Activated T-helper 1 cell treated with anti-CD3 and anti-CD28 coated beads, Interleukin-12 subunit alpha, Interleukin-12 subunit beta, Interleukin-2, Interleukin-4 antibody, amounts not matched to agents 30 ng/mL and 10 ng/mL and 1 ng/mL, durations not matched to agents 14 hours and 24 hours and 36 hours (primary cell): ENCODE data around the gene PGC. TPM values are rescaled to one million over a fixed set of nuclear protein-coding genes. Genes with fewer than 3 reads are reported as not detected.

Experiments
- DNase-seq: peaks from one replicate; pipeline ENCODE4 v3.0.0; 2021; ENCODE audit warnings: low spot score
- H3K27ac Mint-ChIP-seq: one replicate; pipeline ENCODE4 v1.8.0; 2021; ENCODE audit warnings: mild to moderate bottlenecking, mixed read lengths
- H3K27me3 Mint-ChIP-seq: one replicate; pipeline ENCODE4 v1.8.0; 2022; ENCODE audit warnings: mild to moderate bottlenecking, moderate library complexity, mixed read lengths; ENCODE audit not compliant: insufficient read depth
- H3K36me3 Mint-ChIP-seq: one replicate; pipeline ENCODE4 v1.8.0; 2021; ENCODE audit warnings: low read depth, mixed read lengths
- H3K4me1 Mint-ChIP-seq: one replicate; pipeline ENCODE4 v1.8.0; 2021; ENCODE audit warnings: low read depth, mixed read lengths
- H3K4me3 Mint-ChIP-seq: one replicate; pipeline ENCODE4 v1.8.0; 2021; ENCODE audit warnings: mild to moderate bottlenecking, moderate library complexity, mixed read lengths
- H3K9me3 Mint-ChIP-seq: one replicate; pipeline ENCODE4 v1.8.0; 2021; ENCODE audit warnings: mixed read lengths
- intact Hi-C: fragments of 100-400 bp; cut with micrococcal nuclease; formaldehyde crosslinking; loops from one replicate; pipeline ENCODE4 v1.15.1; 2024
- total RNA-seq: library from RNA; stranded (reverse); gene quantifications from 2 replicates; pipeline ENCODE4 v1.2.3, GENCODE V29; 2022

PGC gene
- 0.60 TPM in 1 of 2 replicates, not detected in the other for total RNA-seq

DNA sequence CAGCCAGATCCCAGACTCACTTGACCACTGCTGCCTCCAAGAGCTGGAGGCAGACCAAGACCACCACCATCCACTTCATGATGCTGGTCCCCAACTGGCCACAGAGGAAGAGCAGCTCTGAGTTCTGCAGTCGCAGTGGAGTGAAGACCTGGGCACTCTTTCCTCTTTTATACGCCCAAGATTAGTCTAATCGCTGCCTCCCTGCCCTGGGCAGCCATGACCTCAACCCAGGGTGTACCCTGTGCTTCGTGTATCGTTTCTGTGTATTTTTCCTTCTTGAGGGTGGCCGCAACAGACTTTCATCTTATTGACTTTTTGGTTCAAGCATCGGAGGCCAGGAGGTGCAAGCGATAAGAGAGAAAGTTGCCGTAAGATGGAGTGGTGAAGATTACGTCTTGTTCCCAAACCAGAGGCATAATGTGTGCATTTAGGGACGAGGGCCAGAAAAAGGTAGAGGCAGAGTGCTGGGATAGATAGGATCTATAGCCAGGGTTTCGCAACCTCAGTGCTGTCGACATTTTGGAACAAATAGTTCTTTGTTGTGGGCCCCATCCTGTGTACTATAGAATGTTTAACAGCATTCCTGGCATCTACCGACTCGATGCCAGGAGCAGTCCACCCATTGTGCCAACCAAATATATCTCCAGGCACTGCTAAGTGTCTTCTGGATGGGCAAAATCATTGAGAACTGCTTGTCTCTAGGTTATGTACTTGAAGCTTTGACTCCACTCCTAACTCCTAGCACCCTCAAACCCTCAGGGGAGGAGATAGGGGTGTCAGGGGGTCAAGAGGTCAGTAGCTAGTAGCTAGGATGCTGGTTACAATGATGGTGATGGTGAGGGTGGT lies at the start of gene PGC:
Gene PGC, minus strand, starts transcription at position 142 of the 846 bp plus-strand sequence. Its CDS starts 63 bp downstream, at position 79.
- intact Hi-C loops = no loop called here
- Mint-ChIP-seq H3K4me3 (no peak within 1 kb of the TSS), H3K4me1 (no peaks in the 10 kb centered on the region), H3K36me3 (no peaks in the 10 kb centered on the region), H3K27me3 (peaks cover 3% of the 10 kb centered on the region), H3K9me3 (no peaks in the 10 kb centered on the region), H3K27ac (no peak within 1 kb of the TSS)
- no peak for DNase-seq

DNA sequence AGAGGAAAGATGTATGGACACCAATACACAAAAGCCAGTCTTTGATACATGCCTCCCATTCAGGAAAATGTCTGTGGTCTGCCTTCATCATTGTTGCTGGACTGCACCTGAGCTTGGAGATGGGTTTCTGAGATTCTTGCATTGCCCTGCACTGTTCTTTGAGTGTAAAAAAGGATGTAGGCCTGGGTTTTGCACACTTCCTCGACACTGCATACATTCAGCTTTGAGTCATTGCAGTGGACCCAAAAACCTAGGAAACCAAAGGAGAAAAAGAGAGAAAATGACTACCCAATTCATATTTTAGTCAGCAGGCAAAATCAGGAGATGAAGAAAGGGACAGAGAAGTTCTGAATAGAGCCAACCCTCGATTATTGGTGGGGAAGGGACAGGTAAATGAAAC lies 49.3 kb upstream of the PGC start:
- H3K4me3 Mint-ChIP-seq = no peak overlapping the region
- no peaks in the 10 kb centered on the region for H3K4me1 Mint-ChIP-seq
- H3K9me3 Mint-ChIP-seq = no peaks in the 10 kb centered on the region
- no peak for DNase-seq
- peaks cover 17% of the 10 kb centered on the region for H3K36me3 Mint-ChIP-seq
- H3K27ac Mint-ChIP-seq = no peak overlapping the region
- intact Hi-C loops = no loop called here
- H3K27me3 Mint-ChIP-seq = no peaks in the 10 kb centered on the region

DNA sequence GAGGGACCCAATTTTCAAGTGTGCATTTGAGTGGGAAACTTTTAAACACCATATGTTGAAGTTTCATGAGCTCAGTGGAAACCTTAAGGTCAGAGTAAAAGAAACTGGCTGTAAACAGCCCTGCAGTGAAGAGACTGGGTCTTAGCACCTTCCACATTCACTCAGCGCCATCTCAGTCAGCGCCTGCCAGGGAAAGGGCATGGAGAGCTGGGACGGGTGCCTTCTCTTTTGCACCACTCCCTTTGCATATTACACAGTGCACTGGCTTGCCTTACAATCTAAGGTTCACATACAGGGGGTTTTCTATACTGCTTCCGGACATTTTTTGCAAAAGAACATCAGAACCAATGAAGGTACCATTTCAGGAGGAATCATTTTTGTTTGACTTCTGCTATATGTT lies 44.8 kb upstream of the PGC start:
- H3K27me3 Mint-ChIP-seq = peaks cover 1% of the 10 kb centered on the region
- peaks cover 17% of the 10 kb centered on the region for H3K4me1 Mint-ChIP-seq
- no peak overlapping the region for H3K27ac Mint-ChIP-seq
- peaks cover 35% of the 10 kb centered on the region for H3K36me3 Mint-ChIP-seq
- DNase-seq = no peak
- intact Hi-C loops = no loop called here
- H3K9me3 Mint-ChIP-seq = no peaks in the 10 kb centered on the region
- no peak overlapping the region for H3K4me3 Mint-ChIP-seq

- peaks cover 32% of the 10 kb centered on the region for H3K36me3 Mint-ChIP-seq
- H3K27me3 Mint-ChIP-seq = peaks cover 3% of the 10 kb centered on the region
These were observed 44.1 kb upstream of the PGC start for GRCh38 chr6:41791305-41791704.

DNA sequence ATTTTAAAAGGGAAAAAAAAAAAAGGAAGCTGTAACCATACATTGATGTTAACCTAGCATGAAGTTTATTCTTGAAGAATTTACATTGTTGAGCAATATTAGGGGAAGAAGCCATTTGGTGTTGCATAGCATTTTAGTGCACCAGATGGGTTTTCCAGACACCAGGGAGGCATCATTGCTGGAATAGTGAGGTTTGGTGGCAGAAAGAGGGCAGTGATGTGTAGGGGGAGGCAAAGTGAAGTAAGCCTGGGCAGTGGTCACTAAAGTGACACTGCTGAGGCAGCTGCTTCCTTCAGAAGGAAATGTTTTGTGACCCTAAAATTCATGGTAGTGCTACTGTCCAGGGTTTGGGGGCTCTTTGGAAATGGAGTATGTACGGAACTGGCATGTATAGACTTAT lies 42.8 kb upstream of the PGC start:
- intact Hi-C loops = no loop called here
- H3K27ac Mint-ChIP-seq = no peak overlapping the region
- peaks cover 30% of the 10 kb centered on the region for H3K36me3 Mint-ChIP-seq
- peaks cover 17% of the 10 kb centered on the region for H3K4me1 Mint-ChIP-seq
- H3K4me3 Mint-ChIP-seq = no peak overlapping the region
- no peak for DNase-seq
- peaks cover 4% of the 10 kb centered on the region for H3K27me3 Mint-ChIP-seq
- no peaks in the 10 kb centered on the region for H3K9me3 Mint-ChIP-seq

More at GRCh38 chr6:41791305-41791704, 44.1 kb upstream of the PGC start:
- DNase-seq = no peak
- Mint-ChIP-seq H3K4me3 (no peak overlapping the region), H3K9me3 (no peaks in the 10 kb centered on the region), H3K4me1 (peaks cover 17% of the 10 kb centered on the region), H3K27ac (no peak overlapping the region)
- intact Hi-C loops = no loop called here

GRCh38 chr6:41789390-41789724 lies 42.2 kb upstream of the PGC start:
- Mint-ChIP-seq H3K27me3 (peaks cover 5% of the 10 kb centered on the region), H3K4me3 (peak overlapping the region; percentile 97), H3K27ac (no peak overlapping the region), H3K4me1 (peaks cover 17% of the 10 kb centered on the region), H3K9me3 (no peaks in the 10 kb centered on the region), H3K36me3 (peaks cover 28% of the 10 kb centered on the region)
- intact Hi-C loops = loop anchor here (5.0 kb wide), 2 partner anchors 242 to 1728 kb away; partner anchors contain the start of genes FOXP4, POLR1C and YIPF3
- no peak for DNase-seq

GRCh38 chr6:41787219-41787917 lies 40.2 kb upstream of the PGC start, which contains the start of gene TOMM6:
TOMM6 (plus strand) TSS chr6:41787694; CDS start chr6:41787698, 4 bp downstream.
- peak within 1 kb of the TSS; percentile 93 for H3K27ac Mint-ChIP-seq
- peak; percentile 95 for DNase-seq
- H3K27me3 Mint-ChIP-seq = peaks cover 12% of the 10 kb centered on the region
- H3K4me3 Mint-ChIP-seq = peak within 1 kb of the TSS; percentile 97
- intact Hi-C loops = loop anchor here (1.0 to 5.0 kb wide), 15 partner anchors 8 to 1730 kb away; partner anchors contain the start of genes BYSL, FOXP4, FRS3 and MED20
- H3K9me3 Mint-ChIP-seq = no peaks in the 10 kb centered on the region
- peaks cover 17% of the 10 kb centered on the region for H3K4me1 Mint-ChIP-seq
- H3K36me3 Mint-ChIP-seq = peaks cover 26% of the 10 kb centered on the region

GRCh38 chr6:41786451-41787218 lies 39.4 kb upstream of the PGC start:
- peaks cover 13% of the 10 kb centered on the region for H3K27me3 Mint-ChIP-seq
- H3K36me3 Mint-ChIP-seq = peaks cover 20% of the 10 kb centered on the region
- H3K4me1 Mint-ChIP-seq = peaks cover 17% of the 10 kb centered on the region
- DNase-seq = peak; percentile 88
- H3K9me3 Mint-ChIP-seq = no peaks in the 10 kb centered on the region
- intact Hi-C loops = loop anchor here (1.0 to 5.0 kb wide), 15 partner anchors 7 to 1731 kb away; partner anchors contain the start of genes BYSL, FOXP4, FRS3 and MED20
- peak overlapping the region; percentile 93 for H3K27ac Mint-ChIP-seq
- peak overlapping the region; percentile 97 for H3K4me3 Mint-ChIP-seq

GRCh38 chr6:41785689-41786450 lies 38.7 kb upstream of the PGC start:
- no peaks in the 10 kb centered on the region for H3K9me3 Mint-ChIP-seq
- peaks cover 17% of the 10 kb centered on the region for H3K36me3 Mint-ChIP-seq
- peaks cover 18% of the 10 kb centered on the region for H3K27me3 Mint-ChIP-seq
- H3K27ac Mint-ChIP-seq = no peak overlapping the region
- peaks cover 23% of the 10 kb centered on the region for H3K4me1 Mint-ChIP-seq
- no peak for DNase-seq
- intact Hi-C loops = loop anchor here (2.0 to 5.0 kb wide), 6 partner anchors 61 to 1731 kb away; partner anchors contain the start of genes FOXP4, NFYA, OARD1 and POLR1C
- H3K4me3 Mint-ChIP-seq = peak overlapping the region; percentile 97

DNA sequence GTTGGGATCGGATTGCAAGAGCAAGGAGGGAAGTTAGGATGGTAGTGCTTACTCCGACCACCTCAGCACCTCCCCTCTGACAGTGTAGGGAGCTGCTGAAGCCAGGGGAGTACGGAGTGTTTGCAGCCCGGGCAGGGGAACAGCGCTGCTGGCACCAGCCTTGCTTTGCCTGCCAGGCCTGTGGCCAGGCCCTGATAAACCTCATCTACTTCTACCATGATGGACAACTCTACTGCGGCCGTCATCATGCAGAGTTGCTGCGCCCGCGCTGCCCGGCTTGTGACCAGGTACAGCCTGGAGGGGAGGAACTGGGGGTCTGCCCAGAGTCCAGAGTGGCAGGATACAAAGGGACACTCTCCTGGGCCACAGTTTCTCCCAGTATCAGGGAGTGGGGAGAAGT lies 38.1 kb upstream of the PGC start:
- DNase-seq = no peak
- no peak overlapping the region for H3K27ac Mint-ChIP-seq
- H3K9me3 Mint-ChIP-seq = no peaks in the 10 kb centered on the region
- H3K27me3 Mint-ChIP-seq = peaks cover 18% of the 10 kb centered on the region
- H3K4me1 Mint-ChIP-seq = peaks cover 23% of the 10 kb centered on the region
- peak overlapping the region; percentile 10 for H3K4me3 Mint-ChIP-seq
- H3K36me3 Mint-ChIP-seq = peaks cover 16% of the 10 kb centered on the region
- intact Hi-C loops = loop anchor here (5.0 kb wide), 2 partner anchors 238 to 1732 kb away; partner anchors contain the start of genes FOXP4, POLR1C and YIPF3

DNA sequence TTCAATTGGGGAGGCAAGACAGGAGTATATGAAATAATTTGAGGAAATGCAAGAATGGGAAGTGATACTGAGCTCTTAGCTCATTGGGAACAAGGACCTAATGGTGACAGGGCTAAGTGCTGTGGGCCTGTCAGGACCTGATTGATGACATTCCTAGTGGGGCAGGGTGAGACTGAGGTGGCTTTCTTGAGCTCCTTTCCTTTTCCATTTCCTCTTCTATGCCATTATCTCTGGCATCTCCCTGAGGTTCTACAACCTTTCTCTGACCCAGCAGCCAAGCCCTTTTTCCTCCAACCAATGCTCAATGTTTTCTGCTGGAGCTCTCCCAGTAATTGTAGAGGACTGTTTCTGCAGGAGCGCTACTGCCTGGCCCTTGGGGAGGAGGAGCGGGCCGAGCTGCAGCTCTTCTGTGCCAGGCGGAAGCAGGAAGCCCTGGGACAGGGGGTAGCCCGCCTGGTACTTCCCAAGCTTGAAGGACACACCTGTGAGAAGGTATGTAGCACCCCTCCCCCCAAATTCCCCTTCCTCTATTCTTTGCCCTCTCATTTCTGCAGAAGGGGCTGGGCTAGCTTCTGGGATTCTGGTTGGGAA lies 37.5 kb upstream of the PGC start:
- peak overlapping the region; percentile 45 for H3K4me3 Mint-ChIP-seq
- intact Hi-C loops = loop anchor here (5.0 kb wide), 2 partner anchors 237 to 1733 kb away; partner anchors contain the start of genes FOXP4, POLR1C and YIPF3

More for the DNA sequence above, 37.5 kb upstream of the PGC start:
- Mint-ChIP-seq H3K36me3 (peaks cover 10% of the 10 kb centered on the region), H3K9me3 (no peaks in the 10 kb centered on the region), H3K4me1 (peaks cover 17% of the 10 kb centered on the region), H3K27ac (no peak overlapping the region), H3K27me3 (peaks cover 18% of the 10 kb centered on the region)
- DNase-seq = no peak
